ENCODE measurements around the gene SPDYC. TPM values are rescaled to one million over a fixed set of nuclear protein-coding genes. Genes with fewer than 3 reads are reported as not detected.
"Not testable (repeated sequence)": the region's sequence is repeated elsewhere in the genome, so short reads cannot be mapped to it uniquely, and the experiment has no call there.

Gene SPDYC
- total RNA-seq, 1 experiment from 2014 or later = not detected

- peak; percentile 82 for DNase-seq (ENCODE audit: low read depth)
Measured at GRCh38 chr11:65134240-65134951, 35.6 kb upstream of the SPDYC start, which contains the start of gene SYVN1. Gene SYVN1 (minus strand): TSS chr11:65134519. CDS start chr11:65133601, 918 bp downstream.

DNA sequence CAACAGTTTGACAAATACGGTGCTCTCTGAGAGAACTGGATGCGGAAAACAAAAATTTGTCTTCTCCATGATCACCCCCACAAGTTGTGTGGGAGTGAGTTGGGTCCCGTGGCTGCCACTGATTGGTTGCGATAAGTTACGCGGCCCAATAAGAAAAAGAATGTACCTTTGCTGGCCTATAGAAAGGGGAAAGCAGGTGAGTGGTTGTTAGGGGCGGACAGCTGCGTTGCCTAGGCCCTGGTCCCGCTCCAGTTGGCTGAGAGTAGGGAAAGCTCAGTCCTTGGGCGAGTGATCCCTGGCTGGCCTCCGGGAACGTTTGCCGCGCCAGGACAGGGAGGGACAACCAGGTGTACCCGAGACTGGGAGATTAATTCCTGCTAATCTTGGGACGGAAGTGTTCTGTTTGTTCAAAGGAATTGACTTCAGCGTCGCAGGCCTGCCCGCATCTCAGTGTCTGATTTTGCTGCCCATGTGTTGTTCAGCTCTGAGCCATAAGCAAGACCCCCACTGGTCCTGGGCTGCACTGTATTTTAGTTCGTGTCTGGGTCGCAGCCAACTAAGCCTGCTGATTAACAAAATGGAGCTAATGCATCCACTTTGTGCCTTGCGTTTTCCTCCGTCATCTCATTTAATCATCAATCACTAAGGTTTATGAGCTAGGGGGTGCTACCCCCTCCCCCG lies 34.9 kb upstream of the SPDYC start:
- peak; percentile 95 for DNase-seq (ENCODE audit: low read depth)

- no peak for DNase-seq (ENCODE audit: low read depth)
Measured at GRCh38 chr11:65135633-65136145, 34.3 kb upstream of the SPDYC start.

GRCh38 chr11:65136515-65137096 lies 33.4 kb upstream of the SPDYC start:
- no peak for DNase-seq (ENCODE audit: low read depth)

DNA sequence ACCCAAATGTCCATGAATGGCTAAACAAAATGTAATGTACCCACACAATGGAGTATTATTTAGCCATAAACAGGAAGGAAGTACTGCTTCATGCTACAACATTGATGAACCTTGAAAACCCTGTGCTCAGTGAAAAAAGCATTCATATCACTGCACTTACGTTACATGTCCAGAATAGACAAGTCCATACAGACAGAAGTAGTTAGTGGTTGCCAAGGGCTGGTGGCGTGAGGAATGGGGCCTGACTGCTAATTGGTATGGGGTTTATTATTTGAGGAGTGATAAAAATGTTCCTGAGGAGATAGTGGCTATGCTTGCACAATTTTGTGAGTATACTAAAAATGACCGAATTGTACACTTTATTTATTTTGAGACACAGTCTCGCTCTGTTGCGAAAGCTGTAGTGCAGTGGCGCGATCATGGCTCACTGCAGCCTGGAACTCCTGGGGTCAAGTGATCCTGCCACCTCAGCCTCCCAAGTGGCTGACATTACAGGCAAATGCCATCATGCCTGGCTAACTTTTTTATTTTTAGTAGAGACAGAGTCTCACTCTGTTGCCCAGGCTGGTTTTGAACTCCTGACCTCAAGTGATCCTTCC lies 28.0 kb upstream of the SPDYC start:
- DNase-seq (ENCODE audit: low read depth) = no peak

- no peak for DNase-seq (ENCODE audit: low read depth)
Measured at GRCh38 chr11:65147352-65148075, 22.5 kb upstream of the SPDYC start.

DNA sequence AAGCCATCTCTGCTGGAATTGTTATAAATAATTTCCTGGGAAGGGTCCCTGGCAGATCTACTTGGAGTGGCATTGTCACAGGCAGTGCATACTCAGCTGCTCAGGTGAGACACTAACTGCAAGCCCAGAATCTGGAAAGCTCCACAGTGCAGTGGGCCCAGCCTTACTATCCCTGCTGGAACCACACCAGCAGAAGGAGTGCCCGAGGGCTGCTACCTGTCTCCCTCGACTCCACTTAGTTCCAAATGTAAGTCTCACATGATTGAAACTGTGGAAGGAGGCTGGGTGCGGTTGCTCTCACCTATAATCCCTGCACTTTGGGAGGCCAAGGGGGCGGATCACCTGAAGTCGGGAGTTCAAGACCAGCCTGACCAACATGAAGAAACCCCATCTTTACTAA lies 21.4 kb upstream of the SPDYC start:
- no peak for DNase-seq (ENCODE audit: low read depth)

DNA sequence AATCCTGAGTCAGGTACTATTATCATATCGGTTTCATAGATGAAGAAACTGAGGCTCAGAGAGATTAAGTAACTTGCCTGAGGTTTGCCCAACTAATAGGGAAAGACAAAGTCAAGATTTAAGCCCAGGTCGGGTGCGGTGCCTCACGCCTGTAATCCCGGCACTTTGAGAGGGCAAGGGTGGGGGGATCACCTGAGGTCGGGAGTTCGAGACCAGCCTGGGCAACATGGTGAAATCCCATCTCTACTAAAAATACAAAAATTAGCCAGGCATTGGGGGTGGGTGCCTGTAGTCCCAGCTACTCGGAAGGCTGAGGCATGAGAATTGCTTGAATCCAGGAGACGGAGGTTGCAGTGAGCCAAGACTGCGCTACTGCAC lies 19.9 kb upstream of the SPDYC start:
- not testable (repeated sequence) for DNase-seq (ENCODE audit: low read depth)

DNA sequence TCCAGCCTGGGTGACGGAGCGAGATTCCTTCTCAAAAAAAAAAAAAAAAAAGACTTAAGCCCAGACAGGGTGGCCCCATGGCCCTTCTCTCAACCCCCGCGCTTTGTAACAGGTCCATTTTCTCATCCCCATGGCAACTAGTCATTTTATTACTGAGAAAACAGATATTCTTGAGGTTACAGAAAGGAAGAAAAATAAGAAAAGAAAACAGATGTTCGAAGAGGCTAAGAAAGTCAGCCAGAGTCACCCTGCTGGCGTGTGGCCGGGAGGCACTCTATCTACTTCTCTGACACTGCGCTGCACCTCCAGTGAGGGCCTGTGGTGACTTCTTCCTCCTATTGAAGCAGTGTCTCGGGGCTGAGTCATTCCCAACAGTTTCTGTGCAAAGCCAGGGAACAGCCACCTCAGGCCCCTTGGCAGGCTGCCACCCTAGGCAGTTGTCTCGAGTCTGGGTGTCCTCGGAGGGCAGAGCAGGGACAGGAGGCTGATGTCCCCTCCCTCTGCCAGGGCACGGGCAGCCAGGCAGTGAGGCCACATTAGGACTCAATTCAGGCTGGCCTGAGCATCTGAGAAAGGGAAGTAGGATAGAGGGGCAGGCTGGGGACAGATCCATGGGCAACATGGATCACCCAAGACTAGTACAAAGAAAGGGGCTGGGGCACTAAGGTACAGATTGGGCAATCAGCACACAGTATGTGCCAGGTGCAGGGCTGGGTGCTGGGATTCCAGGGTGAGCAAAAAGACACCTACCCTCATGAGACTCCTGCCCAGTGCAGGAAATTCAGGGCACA lies 19.3 kb upstream of the SPDYC start:
- DNase-seq (ENCODE audit: low read depth) = peak; percentile 92

GRCh38 chr11:65151331-65151899 lies 18.6 kb upstream of the SPDYC start:
- no peak for DNase-seq (ENCODE audit: low read depth)

DNA sequence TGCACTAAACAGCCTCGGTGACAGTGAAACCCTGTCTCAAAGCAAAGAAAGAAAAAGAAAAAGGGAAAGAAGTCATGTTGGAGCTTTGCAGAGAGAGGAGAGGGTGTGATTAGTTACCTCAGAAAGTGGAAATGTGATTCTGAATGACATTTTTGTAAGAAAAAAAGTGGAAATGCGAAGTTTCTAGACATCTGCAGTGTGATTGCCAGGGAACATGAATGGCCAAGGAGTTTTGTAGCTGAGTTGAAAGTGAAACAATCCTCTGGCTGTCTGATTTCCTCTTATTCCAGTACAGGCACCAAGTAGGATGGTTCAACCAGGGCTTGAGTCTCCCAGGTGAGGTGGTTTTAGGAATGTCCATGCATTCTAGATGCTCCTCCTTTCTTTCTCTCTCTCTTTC lies 17.9 kb upstream of the SPDYC start:
- no peak for DNase-seq (ENCODE audit: low read depth)

DNA sequence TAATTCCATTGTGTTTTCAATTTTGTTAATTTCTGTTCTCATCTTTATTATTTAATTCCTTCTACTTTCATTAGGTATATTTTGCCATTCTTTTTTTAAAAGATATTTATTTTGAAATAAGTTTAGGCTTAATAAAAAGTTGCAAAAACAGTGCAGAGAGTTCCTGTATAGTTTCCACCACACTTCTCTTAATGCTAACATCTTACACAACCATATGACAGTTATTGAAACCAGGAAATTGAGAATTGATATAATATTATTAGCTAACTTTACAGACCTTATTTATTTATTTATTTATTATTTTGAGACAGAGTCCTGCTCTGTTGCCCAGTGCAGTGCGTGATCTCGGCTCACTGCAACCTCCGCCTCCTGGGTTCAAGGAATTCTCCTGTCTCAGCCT lies 13.8 kb upstream of the SPDYC start:
- no peak for DNase-seq (ENCODE audit: low read depth)

DNA sequence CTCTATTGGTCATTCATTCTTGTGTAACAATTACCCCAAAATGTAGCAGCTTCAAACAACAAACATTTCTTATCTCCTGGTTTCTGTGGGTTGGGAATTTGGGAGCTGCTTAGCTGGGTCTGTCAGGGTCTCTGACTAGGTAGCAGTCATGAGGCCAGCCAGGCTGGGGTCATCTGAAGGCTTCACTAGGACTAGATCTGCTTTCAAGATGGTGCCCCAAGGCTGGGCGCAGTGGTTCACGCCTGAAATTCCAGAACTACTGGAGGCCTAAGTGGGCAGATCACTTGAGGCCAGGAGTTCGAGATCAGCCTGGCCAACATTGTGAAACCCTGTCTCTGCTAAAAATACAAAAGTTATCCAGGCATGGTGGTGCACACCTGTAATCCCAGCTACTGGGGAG lies 13.1 kb upstream of the SPDYC start:
- no peak for DNase-seq (ENCODE audit: low read depth)

- no peak for DNase-seq (ENCODE audit: low read depth)
Measured at GRCh38 chr11:65157336-65157735, 12.7 kb upstream of the SPDYC start.

DNA sequence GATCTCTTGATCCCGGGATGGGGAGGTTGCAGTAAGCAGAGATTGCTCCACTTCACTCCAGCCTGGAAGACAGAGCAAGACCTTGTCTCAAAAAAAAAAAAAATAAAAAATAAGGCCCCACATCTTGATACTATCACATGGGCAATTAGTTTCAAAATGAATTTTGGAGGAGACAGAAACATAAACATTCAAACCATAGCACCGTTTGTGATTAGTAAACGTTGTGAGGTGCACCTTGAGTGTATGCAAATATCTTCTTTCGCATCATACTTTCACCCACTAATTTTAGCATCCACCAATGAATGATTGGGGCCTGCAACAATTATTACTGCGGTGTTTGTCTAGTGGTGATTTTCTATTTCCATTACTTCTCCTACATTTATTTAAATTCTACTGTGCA lies 11.0 kb upstream of the SPDYC start:
- no peak for DNase-seq (ENCODE audit: low read depth)

DNA sequence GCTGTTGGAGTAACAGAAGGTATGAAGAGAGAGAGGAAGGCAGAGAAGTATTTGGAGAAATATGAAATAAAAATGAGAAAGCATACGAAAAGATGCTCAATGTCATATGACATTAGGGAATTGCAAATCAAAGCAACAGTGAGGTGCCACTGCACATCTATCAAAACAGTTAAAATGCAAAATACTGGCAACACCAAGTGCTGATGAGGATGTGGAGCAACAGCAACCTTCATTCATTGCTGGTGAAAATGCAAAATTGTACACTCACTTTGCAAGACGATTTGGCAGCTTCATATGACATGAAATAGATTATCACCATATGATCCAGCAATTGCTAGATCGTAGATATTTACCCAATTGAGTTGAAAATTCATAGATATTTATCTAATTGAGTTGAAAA lies 9.4 kb upstream of the SPDYC start:
- no peak for DNase-seq (ENCODE audit: low read depth)

- DNase-seq (ENCODE audit: low read depth) = no peak
Measured at GRCh38 chr11:65163684-65164083, 6.3 kb upstream of the SPDYC start.

GRCh38 chr11:65165410-65166317 lies 4.4 kb upstream of the SPDYC start:
- no peak for DNase-seq (ENCODE audit: low read depth)

DNA sequence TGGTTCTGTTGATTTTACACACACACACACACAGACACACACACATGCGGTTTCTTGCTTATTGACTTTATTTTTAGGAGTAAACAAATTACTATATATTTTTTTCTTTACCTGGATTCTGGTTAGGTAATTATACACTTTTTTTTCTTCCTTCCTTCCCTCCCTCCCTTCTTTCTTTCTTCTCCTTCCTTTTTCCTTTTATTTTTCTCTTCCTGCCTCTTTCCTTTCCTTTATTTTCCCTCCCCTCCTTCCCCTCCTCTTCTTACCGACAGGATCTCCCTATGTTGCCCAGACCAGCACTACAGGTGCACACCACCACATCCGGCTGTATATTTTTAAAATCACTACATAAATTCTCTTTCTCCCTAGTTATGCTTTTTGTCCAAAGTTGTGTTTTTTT lies 3.1 kb upstream of the SPDYC start:
- no peak for DNase-seq (ENCODE audit: low read depth)

Data from LHCN-M2 (cell line).